Lower lobe of right lung (tissue), 2 donors: Measurements from ENCODE around the gene ASTN1. TPM values are rescaled to one million over a fixed set of nuclear protein-coding genes. Genes with fewer than 3 reads are reported as not detected.

Experiments
- ATAC-seq, 2 donors: fragments of 200-7000 bp; cut with Tn5 transposase; one replicate each; pipeline ENCODE4 v1.9.1; 2020 to 2022; ENCODE audit warnings: mild to moderate bottlenecking in 2 of 2, moderate library complexity in 2 of 2
- DNase-seq: peaks from one replicate; pipeline ENCODE4 v3.0.0-alpha.2; 2020
- H3K27ac ChIP-seq: fragments of 200-600 bp; one replicate; pipeline ENCODE4 v1.8.0; 2022
- H3K27me3 ChIP-seq: fragments of 200-600 bp; one replicate; pipeline ENCODE4 v1.8.0; 2022; ENCODE audit warnings: low read depth
- H3K36me3 ChIP-seq: fragments of 200-600 bp; one replicate; pipeline ENCODE4 v1.8.0; 2022; ENCODE audit warnings: mild to moderate bottlenecking
- H3K4me1 ChIP-seq: fragments of 200-600 bp; one replicate; pipeline ENCODE4 v1.8.0; 2022
- H3K4me3 ChIP-seq: fragments of 200-600 bp; one replicate; pipeline ENCODE4 v1.8.0; 2022; ENCODE audit warnings: mild to moderate bottlenecking
- H3K9me3 ChIP-seq: fragments of 200-600 bp; one replicate; pipeline ENCODE4 v1.8.0; 2022
- intact Hi-C: fragments of 100-400 bp; cut with DNase I; formaldehyde crosslinking; loops from one replicate; pipeline ENCODE4 v1.11.0; 2022
- total RNA-seq: library from RNA; stranded (reverse); fragmentation: NEBNext Ultra II Directional; extraction: Animal tissue kit (Norgen Biotek cat#: 25700); gene quantifications from one replicate; pipeline ENCODE4 v1.2.1, GENCODE V29; 2021
- TF ChIP-seq, protein P1 (sequence below): fragments of 200-600 bp; IDR thresholded peaks from one replicate; pipeline ENCODE4 v1.8.0; 2022; ENCODE audit warnings: antibody characterized with exemption, mild to moderate bottlenecking
- donor health status: DM: no; HTN: yes; CAD: no; lungs with severe emphysema.

Gene ASTN1
- total RNA-seq, 1 donor from 2014 or later = 0.41 TPM

- intact Hi-C loops = no loop called here
- ATAC-seq (no peak), DNase-seq (no peak)
- Histone ChIP-seq H3K36me3 (no peaks in the 10 kb centered on the region), H3K9me3 (no peaks in the 10 kb centered on the region), H3K4me1 (no peaks in the 10 kb centered on the region), H3K27ac (no peak overlapping the region), H3K4me3 (no peak overlapping the region), H3K27me3 (no peaks in the 10 kb centered on the region)
- TF ChIP-seq, protein P1, sequence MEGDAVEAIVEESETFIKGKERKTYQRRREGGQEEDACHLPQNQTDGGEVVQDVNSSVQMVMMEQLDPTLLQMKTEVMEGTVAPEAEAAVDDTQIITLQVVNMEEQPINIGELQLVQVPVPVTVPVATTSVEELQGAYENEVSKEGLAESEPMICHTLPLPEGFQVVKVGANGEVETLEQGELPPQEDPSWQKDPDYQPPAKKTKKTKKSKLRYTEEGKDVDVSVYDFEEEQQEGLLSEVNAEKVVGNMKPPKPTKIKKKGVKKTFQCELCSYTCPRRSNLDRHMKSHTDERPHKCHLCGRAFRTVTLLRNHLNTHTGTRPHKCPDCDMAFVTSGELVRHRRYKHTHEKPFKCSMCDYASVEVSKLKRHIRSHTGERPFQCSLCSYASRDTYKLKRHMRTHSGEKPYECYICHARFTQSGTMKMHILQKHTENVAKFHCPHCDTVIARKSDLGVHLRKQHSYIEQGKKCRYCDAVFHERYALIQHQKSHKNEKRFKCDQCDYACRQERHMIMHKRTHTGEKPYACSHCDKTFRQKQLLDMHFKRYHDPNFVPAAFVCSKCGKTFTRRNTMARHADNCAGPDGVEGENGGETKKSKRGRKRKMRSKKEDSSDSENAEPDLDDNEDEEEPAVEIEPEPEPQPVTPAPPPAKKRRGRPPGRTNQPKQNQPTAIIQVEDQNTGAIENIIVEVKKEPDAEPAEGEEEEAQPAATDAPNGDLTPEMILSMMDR = no peak
Measured at GRCh38 chr1:176983731-176984130, 180.8 kb downstream of the ASTN1 start.

- Histone ChIP-seq H3K9me3 (no peaks in the 10 kb centered on the region), H3K4me3 (no peak overlapping the region), H3K36me3 (no peaks in the 10 kb centered on the region), H3K27ac (no peak overlapping the region), H3K27me3 (no peaks in the 10 kb centered on the region), H3K4me1 (no peaks in the 10 kb centered on the region)
- TF ChIP-seq, protein P1 = no peak
- ATAC-seq = no peak
- no peak for DNase-seq
- intact Hi-C loops = no loop called here
Measured at GRCh38 chr1:176976771-176977170, 187.7 kb downstream of the ASTN1 start.

DNA sequence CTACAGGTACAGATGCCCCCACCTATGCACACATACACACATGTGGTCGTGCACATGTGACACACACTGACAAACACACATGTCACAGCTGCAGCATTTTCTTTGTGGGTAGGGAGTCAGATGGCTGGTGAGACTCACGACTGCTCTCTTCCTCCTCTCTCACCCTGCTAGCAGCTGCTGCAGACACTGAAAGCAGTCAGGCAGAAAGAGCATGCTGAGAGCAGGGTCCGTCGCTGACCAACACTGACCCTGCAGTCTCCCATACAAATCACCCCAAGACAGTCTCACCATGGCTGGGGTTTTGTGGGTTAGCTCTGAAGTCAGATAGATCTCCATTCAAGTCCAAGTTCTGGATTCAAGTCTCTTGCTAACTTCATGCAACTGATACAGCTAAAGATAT is 188.3 kb downstream of the ASTN1 start:
- Histone ChIP-seq H3K9me3 (no peaks in the 10 kb centered on the region), H3K4me1 (no peaks in the 10 kb centered on the region)
- TF ChIP-seq, protein P1 = no peak

DNA sequence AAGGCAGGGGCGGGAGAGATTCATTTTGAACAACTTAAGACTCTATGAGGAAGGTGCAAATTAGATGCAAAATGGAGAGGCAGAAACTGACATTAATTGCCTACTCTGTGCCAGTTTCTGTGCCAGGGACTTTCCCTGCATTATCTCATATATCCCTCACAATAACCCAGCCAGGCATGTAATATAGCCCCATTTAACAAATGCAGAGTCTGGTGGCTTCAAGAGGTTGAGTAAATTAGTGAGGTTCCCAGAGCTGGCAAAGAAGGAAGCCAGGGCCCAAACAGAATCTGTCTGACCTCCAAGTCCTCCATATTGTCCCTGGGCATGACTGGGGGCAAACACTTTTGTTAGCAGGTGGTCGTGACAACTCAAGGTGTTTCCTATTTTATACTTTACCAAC is 199.8 kb downstream of the ASTN1 start:
- no peaks in the 10 kb centered on the region for H3K9me3 ChIP-seq
- H3K27ac ChIP-seq = no peak overlapping the region
- TF ChIP-seq, protein P1 = no peak
- no peak overlapping the region for H3K4me3 ChIP-seq
- H3K4me1 ChIP-seq = no peaks in the 10 kb centered on the region
- intact Hi-C loops = no loop called here
- DNase-seq = no peak
- no peak for ATAC-seq
- H3K27me3 ChIP-seq = no peaks in the 10 kb centered on the region
- no peaks in the 10 kb centered on the region for H3K36me3 ChIP-seq

More for the DNA sequence above, 188.3 kb downstream of the ASTN1 start:
- intact Hi-C loops = no loop called here
- Histone ChIP-seq H3K4me3 (no peak overlapping the region), H3K27ac (no peak overlapping the region), H3K27me3 (no peaks in the 10 kb centered on the region), H3K36me3 (no peaks in the 10 kb centered on the region)
- ATAC-seq (no peak), DNase-seq (no peak)

DNA sequence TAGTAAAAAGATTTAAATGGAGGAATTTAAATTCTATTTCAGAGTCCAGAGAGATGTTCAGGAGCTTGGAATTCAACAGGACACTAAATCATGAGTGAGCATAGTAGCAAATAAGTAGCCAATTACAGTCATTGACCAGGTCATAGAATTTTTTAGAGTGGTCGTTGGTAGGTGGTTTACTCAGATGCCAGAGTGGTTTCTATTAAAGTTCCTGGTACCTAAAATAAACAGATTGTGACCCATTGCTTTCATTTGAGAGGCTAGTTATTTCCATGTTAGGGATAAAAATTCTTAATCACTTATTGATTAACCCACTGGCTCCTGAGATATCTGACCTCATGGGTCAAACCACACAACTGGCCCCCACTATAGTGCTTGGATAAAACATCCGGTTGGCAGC is 201.3 kb downstream of the ASTN1 start:
- ATAC-seq (no peak), DNase-seq (no peak)
- H3K9me3 ChIP-seq = no peaks in the 10 kb centered on the region
- no peak overlapping the region for H3K27ac ChIP-seq
- intact Hi-C loops = no loop called here
- TF ChIP-seq, protein P1 = no peak
- H3K27me3 ChIP-seq = no peaks in the 10 kb centered on the region
- H3K36me3 ChIP-seq = no peaks in the 10 kb centered on the region
- H3K4me1 ChIP-seq = no peaks in the 10 kb centered on the region
- no peak overlapping the region for H3K4me3 ChIP-seq

DNA sequence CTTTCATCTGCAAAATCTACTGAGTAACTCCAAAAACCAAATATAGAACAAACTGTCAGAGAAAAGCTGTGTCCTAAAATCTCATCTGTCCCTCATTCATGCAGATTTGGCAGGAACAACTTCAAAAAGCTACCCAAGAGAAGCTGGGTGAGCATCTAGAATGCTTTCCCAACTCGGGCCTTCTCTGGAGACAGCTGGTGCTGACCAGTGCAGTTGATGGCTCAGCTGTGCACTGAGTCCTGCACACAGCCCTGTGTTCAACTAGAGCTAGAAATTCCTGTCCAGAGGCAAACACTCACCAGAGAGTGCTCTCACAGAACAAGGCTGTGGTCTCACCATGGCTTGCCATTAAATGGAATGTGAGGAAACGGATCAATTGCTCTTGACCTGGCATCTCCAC is 202.8 kb downstream of the ASTN1 start:
- Histone ChIP-seq H3K36me3 (no peaks in the 10 kb centered on the region), H3K27ac (no peak overlapping the region), H3K4me3 (no peak overlapping the region), H3K9me3 (no peaks in the 10 kb centered on the region), H3K27me3 (no peaks in the 10 kb centered on the region), H3K4me1 (no peaks in the 10 kb centered on the region)
- TF ChIP-seq, protein P1 = no peak
- DNase-seq (no peak), ATAC-seq (no peak)
- intact Hi-C loops = no loop called here
